ENCODE measurements around the gene G6PC2. TPM values are rescaled to one million over a fixed set of nuclear protein-coding genes. Genes with fewer than 3 reads are reported as not detected.

The G6PC2 gene
- total and polyA plus RNA-seq, 2 donors from 2014 or later = not detected

DNA sequence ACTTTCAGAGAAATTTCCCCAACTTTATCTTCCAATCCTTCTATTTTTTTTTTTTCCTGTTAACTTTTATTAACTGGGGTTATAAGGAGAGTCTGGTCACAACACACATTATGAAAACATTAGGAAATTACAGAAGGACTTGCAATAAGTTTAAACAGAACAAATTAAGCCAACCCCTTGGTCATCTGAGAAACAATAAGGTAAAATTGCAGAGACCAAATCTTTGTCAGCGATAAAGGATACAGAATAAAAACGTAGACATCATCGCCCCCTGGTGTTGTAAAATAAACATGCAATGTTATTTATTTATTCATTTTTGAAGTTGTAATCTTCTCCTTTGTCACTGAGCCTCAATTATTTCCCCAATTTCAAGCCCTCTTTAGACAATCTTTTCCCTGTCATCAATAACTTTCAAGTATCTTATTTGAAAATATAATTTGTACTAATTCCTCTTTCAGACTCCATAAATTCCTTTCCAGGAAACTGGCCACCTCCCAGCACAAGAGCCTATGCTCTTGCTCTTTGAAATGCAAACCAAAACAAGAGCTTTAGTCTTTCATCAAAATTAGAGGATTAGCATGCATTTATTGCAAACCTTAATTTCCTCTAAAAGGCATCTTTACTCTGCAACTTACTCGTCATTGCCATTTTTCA is 19.5 kb downstream of the G6PC2 start:
- FAIRE-seq (peak; percentile 91), DNase-seq (peak in 2 of 5 donors; percentile 34 to 51)
- no peaks in the 10 kb centered on the region for H3K4me1 ChIP-seq (ENCODE audit: control insufficient read depth in 2 of 3, insufficient read depth in 2 of 3, low read depth in 1 of 3, low read length in 3 of 3)
- no peak overlapping the region for H3K4me3 ChIP-seq (ENCODE audit: low read length in 3 of 3)
- H3K27ac ChIP-seq (ENCODE audit: low read depth in 2 of 2, low read length in 2 of 2) = no peak overlapping the region
- H3K9ac ChIP-seq (ENCODE audit: low read length in 3 of 3) = no peak overlapping the region
- no peaks in the 10 kb centered on the region for H3K36me3 ChIP-seq (ENCODE audit: control insufficient read depth in 2 of 3, insufficient read depth in 3 of 3, low read length in 3 of 3)
- intact Hi-C loops (cut with DNase I) = no loop called here
- TF ChIP-seq, protein P1, sequence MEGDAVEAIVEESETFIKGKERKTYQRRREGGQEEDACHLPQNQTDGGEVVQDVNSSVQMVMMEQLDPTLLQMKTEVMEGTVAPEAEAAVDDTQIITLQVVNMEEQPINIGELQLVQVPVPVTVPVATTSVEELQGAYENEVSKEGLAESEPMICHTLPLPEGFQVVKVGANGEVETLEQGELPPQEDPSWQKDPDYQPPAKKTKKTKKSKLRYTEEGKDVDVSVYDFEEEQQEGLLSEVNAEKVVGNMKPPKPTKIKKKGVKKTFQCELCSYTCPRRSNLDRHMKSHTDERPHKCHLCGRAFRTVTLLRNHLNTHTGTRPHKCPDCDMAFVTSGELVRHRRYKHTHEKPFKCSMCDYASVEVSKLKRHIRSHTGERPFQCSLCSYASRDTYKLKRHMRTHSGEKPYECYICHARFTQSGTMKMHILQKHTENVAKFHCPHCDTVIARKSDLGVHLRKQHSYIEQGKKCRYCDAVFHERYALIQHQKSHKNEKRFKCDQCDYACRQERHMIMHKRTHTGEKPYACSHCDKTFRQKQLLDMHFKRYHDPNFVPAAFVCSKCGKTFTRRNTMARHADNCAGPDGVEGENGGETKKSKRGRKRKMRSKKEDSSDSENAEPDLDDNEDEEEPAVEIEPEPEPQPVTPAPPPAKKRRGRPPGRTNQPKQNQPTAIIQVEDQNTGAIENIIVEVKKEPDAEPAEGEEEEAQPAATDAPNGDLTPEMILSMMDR (IDR thresholded peaks at IDR 0.05; ENCODE audit: borderline replicate concordance, extremely low read depth, insufficient read depth) = peak; percentile 33
- H3K27me3 ChIP-seq (ENCODE audit: control insufficient read depth, insufficient read depth, low read length) = no peaks in the 10 kb centered on the region
- peaks cover 0 to 3% (median 0%) of the 10 kb centered on the region in 3 donors for H3K9me3 ChIP-seq (ENCODE audit: control insufficient read depth in 2 of 3, insufficient read depth in 1 of 3, low read length in 3 of 3)

DNA sequence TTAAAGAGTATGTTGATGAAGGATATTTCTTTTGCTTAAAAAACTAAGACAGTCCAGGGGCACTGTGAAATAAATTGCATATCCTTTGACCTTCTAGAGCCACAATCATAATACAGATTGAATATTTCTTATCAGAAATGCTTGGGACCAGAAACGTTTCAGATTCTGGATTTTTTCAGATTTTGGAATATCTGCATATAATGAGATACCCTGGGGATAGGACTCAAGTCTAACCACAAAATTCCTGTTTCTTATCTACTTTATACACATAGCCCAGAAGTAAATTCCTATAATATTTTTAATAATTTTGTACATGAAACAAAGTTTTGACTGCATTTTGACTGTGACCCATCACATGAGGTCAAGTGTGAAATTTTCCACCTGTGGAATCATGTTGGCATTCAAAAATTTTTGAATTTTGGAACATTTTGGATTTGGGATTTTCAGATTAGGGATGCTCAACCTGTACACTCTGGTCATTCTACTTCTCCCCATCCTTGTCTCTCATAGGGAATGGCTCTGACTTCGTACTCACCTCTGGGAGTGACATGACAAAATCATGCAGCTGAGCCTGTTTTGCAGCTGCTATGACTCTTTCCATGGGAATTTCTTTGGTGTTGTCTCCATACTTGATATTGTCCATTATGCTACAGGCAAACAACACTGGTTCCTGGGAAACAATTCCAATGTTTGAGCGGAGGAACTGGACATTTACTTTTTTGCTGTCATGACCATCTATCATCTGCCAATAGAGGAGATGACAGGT is 25.7 kb downstream of the G6PC2 start:
- H3K27me3 ChIP-seq (ENCODE audit: control insufficient read depth, insufficient read depth, low read length) = no peaks in the 10 kb centered on the region
- H3K36me3 ChIP-seq (ENCODE audit: control insufficient read depth in 2 of 3, insufficient read depth in 3 of 3, low read length in 3 of 3) = no peaks in the 10 kb centered on the region
- H3K4me1 ChIP-seq (ENCODE audit: control insufficient read depth in 2 of 3, insufficient read depth in 2 of 3, low read depth in 1 of 3, low read length in 3 of 3) = no peaks in the 10 kb centered on the region
- no peak overlapping the region for H3K27ac ChIP-seq (ENCODE audit: low read depth in 2 of 2, low read length in 2 of 2)
- no peak overlapping the region for H3K9ac ChIP-seq (ENCODE audit: low read length in 3 of 3)
- no peak for FAIRE-seq
- TF ChIP-seq, protein P1 (IDR thresholded peaks at IDR 0.05; ENCODE audit: borderline replicate concordance, extremely low read depth, insufficient read depth) = no peak
- no peaks in the 10 kb centered on the region for H3K9me3 ChIP-seq (ENCODE audit: control insufficient read depth in 2 of 3, insufficient read depth in 1 of 3, low read length in 3 of 3)
- no peak overlapping the region for H3K4me3 ChIP-seq (ENCODE audit: low read length in 3 of 3)
- DNase-seq = no peak
- intact Hi-C loops (cut with DNase I) = no loop called here

GRCh38 chr2:168928113-168928831 is 27.2 kb downstream of the G6PC2 start:
- H3K4me1 ChIP-seq (ENCODE audit: control insufficient read depth in 2 of 3, insufficient read depth in 2 of 3, low read depth in 1 of 3, low read length in 3 of 3) = no peaks in the 10 kb centered on the region
- intact Hi-C loops (cut with DNase I) = no loop called here
- DNase-seq = no peak
- H3K27me3 ChIP-seq (ENCODE audit: control insufficient read depth, insufficient read depth, low read length) = no peaks in the 10 kb centered on the region
- no peaks in the 10 kb centered on the region for H3K9me3 ChIP-seq (ENCODE audit: control insufficient read depth in 2 of 3, insufficient read depth in 1 of 3, low read length in 3 of 3)
- TF ChIP-seq, protein P1 (IDR thresholded peaks at IDR 0.05; ENCODE audit: borderline replicate concordance, extremely low read depth, insufficient read depth) = no peak
- no peak overlapping the region for H3K27ac ChIP-seq (ENCODE audit: low read depth in 2 of 2, low read length in 2 of 2)
- H3K9ac ChIP-seq (ENCODE audit: low read length in 3 of 3) = no peak overlapping the region
- no peak for FAIRE-seq
- H3K36me3 ChIP-seq (ENCODE audit: control insufficient read depth in 2 of 3, insufficient read depth in 3 of 3, low read length in 3 of 3) = no peaks in the 10 kb centered on the region
- no peak overlapping the region for H3K4me3 ChIP-seq (ENCODE audit: low read length in 3 of 3)

Measured in kidney (tissue), 14 donors.